OCI-LY3 (cell line): ENCODE data around the gene THRB.

Experiments used
- H2AFZ ChIP-seq: fragments of 200-600, 300-600 bp; shearing (Covaris generic); 2 replicates; pipeline ENCODE4 v1.6.0; 2014; ENCODE audit warnings: antibody characterized with exemption, low read depth, low read length
- H3K27ac ChIP-seq: fragments of 200-600, 300-600 bp; sonication (generic); 2 replicates; pipeline ENCODE4 v1.5.1; 2014; ENCODE audit warnings: mild to moderate bottlenecking, low read length, moderate library complexity, mixed read lengths
- H3K27me3 ChIP-seq: fragments of 200-600, 300-600 bp; sonication (generic); 2 replicates; pipeline ENCODE4 v1.6.1; 2014; ENCODE audit warnings: low read depth, low read length, mixed read lengths
- H3K36me3 ChIP-seq: fragments of 200-600, 300-600 bp; sonication (generic); replicated peaks from 2 replicates; pipeline ENCODE3; 2014; ENCODE audit warnings: low read depth, low read length, mixed read lengths
- H3K4me1 ChIP-seq: fragments of 300-600, 200-600 bp; sonication (generic); 2 replicates; pipeline ENCODE4 v1.6.1; 2014; ENCODE audit warnings: low read length, mixed read lengths
- H3K4me2 ChIP-seq: fragments of 200-600, 300-600 bp; sonication (generic); 2 replicates; pipeline ENCODE4 v1.6.1; 2014; ENCODE audit warnings: low read length, mixed read lengths
- H3K4me3 ChIP-seq: fragments of 300-600, 200-600 bp; sonication (generic); 2 replicates; pipeline ENCODE4 v1.5.1; 2014; ENCODE audit warnings: antibody characterized with exemption, mild to moderate bottlenecking, low read length, moderate library complexity
- H3K79me2 ChIP-seq: fragments of 300-600, 200-600 bp; shearing (Covaris generic); 2 replicates; pipeline ENCODE4 v1.6.1; 2014; ENCODE audit warnings: mild to moderate bottlenecking, low read length, mixed read lengths
- H3K9ac ChIP-seq: fragments of 300-600, 200-600 bp; shearing (Covaris generic); 2 replicates; pipeline ENCODE4 v1.6.0; 2014; ENCODE audit warnings: mild to moderate bottlenecking, low read length, moderate library complexity
- H3K9me3 ChIP-seq: fragments of 200-600, 300-600 bp; shearing (Covaris generic); 2 replicates; pipeline ENCODE4 v1.6.1; 2014; ENCODE audit warnings: low read length, mixed read lengths; ENCODE audit not compliant: insufficient read depth
- H4K20me1 ChIP-seq: fragments of 200-600, 300-600 bp; sonication (generic); 2 replicates; pipeline ENCODE4 v1.6.1; 2016; ENCODE audit warnings: low read length, mixed read lengths; ENCODE audit not compliant: insufficient read depth
- EZH2phosphoT487 ChIP-seq: fragments of 200-600 bp; shearing (Covaris generic); IDR thresholded peaks from 2 replicates; pipeline ENCODE4 v1.6.1; 2018; ENCODE audit warnings: antibody characterized with exemption, mixed run types, low read depth
- TF ChIP-seq, protein P1 (sequence below): fragments of 200-600, 300-600 bp; sonication (generic); IDR thresholded peaks from 2 replicates; pipeline ENCODE4 v1.5.1; 2014; ENCODE audit warnings: antibody characterized with exemption, low read length, low read depth

THRB gene

DNA sequence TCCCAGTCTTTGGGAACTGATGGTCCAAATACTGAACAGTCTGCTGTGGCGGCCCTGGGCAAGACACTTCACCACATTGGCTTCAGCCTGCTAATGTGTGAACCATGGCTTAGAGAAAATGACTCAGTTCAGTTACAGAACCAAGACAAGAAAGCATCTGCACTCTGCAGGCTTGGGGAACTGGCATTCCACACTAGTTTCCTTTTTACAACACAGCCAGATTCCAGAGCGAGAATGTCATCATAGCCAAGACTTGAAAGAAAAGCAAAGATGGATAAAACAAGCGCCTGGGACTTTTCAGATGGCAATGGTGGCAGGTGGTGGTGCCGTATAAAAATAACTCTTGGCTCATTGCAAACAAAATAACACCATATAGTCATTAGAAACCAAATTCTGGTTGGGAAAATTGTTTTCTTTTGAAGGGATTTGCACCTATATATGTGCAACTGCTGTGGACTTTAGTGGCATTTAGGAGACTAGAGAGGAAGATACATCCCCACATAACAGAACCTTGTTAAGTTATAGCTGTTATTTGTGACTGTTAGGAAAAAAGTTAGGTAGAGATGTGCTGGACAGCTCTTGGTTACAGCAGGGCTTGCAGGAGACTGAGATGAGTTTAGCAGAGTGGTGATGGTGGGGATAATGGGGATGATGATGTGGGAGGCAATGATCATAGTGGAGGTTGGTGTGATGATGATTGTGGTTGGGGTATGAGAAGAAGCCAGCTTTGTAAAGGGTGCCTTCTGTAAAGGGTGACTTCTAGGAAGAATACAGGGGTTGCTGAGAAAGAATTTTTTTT, 273.6 kb downstream of the THRB start:
- H3K9ac ChIP-seq: no peak overlapping the region
- H3K27ac ChIP-seq: no peak overlapping the region
- no peak overlapping the region for H3K4me3 ChIP-seq
- H3K9me3 ChIP-seq: no peaks in the 10 kb centered on the region
- H4K20me1 ChIP-seq: no peaks in the 10 kb centered on the region
- H3K79me2 ChIP-seq: no peaks in the 10 kb centered on the region
- H3K27me3 ChIP-seq: peaks cover 20% of the 10 kb centered on the region; the same call in 1 of the 2 replicates
- TF ChIP-seq EZH2phosphoT487: no peak
- TF ChIP-seq, protein P1, sequence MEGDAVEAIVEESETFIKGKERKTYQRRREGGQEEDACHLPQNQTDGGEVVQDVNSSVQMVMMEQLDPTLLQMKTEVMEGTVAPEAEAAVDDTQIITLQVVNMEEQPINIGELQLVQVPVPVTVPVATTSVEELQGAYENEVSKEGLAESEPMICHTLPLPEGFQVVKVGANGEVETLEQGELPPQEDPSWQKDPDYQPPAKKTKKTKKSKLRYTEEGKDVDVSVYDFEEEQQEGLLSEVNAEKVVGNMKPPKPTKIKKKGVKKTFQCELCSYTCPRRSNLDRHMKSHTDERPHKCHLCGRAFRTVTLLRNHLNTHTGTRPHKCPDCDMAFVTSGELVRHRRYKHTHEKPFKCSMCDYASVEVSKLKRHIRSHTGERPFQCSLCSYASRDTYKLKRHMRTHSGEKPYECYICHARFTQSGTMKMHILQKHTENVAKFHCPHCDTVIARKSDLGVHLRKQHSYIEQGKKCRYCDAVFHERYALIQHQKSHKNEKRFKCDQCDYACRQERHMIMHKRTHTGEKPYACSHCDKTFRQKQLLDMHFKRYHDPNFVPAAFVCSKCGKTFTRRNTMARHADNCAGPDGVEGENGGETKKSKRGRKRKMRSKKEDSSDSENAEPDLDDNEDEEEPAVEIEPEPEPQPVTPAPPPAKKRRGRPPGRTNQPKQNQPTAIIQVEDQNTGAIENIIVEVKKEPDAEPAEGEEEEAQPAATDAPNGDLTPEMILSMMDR: no peak
- H3K36me3 ChIP-seq: no peaks in the 10 kb centered on the region
- H3K4me2 ChIP-seq: no peak overlapping the region
- H3K4me1 ChIP-seq: peaks cover 11% of the 10 kb centered on the region
- H2AFZ ChIP-seq: no peak overlapping the region

DNA sequence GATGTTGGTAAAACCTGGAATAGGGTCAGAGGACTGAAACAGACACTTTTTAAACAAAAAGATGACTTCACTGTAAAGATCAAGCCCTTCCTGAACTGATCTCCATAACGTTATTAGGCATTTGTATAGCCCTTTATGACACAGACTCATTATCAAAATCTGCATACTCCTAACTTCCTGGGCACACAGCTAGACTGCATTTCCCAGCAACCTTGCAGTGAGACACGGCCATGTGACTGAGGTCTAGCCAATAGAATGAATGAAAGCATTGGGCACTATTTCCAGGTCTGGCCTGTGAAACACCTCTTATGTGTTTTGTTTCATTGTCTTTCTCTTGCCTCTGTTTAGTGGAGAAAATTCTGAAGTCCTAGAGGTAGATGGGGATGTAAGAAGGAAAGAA, 279.1 kb downstream of the THRB start:
- Histone ChIP-seq H3K4me1 (no peaks in the 10 kb centered on the region), H3K9me3 (no peaks in the 10 kb centered on the region), H3K36me3 (no peaks in the 10 kb centered on the region), H3K9ac (no peak overlapping the region), H3K27me3 (peaks cover 34% of the 10 kb centered on the region), H3K4me3 (no peak overlapping the region), H4K20me1 (no peaks in the 10 kb centered on the region), H3K27ac (no peak overlapping the region), H3K4me2 (no peak overlapping the region), H2AFZ (no peak overlapping the region), H3K79me2 (no peaks in the 10 kb centered on the region)
- TF ChIP-seq EZH2phosphoT487: no peak
- TF ChIP-seq, protein P1: no peak

DNA sequence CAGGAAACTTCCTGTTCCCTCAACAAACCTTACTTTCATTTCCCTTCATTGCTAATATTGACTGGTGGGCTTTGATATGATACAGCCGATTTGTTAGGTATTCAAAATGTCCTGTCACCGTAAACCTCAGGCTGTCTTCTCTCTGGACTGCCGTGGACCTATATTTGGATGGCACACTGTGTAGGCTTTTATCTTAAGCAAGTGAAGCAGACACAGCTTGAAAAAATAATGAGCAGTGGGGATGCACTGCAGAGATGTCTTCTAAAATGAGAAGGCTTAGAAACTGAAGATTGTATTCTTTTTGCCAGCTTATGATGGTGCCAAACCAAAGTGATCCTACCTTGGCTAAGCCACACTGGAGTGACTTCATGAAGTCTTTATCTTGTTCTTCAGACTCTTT, 283.3 kb downstream of the THRB start:
- no peaks in the 10 kb centered on the region for H3K4me1 ChIP-seq
- H3K79me2 ChIP-seq: no peaks in the 10 kb centered on the region
- no peak overlapping the region for H3K4me3 ChIP-seq
- TF ChIP-seq, protein P1: no peak
- TF ChIP-seq EZH2phosphoT487: no peak
- H4K20me1 ChIP-seq: no peaks in the 10 kb centered on the region
- no peak overlapping the region for H3K4me2 ChIP-seq
- no peaks in the 10 kb centered on the region for H3K36me3 ChIP-seq
- H3K27me3 ChIP-seq: peaks cover 34% of the 10 kb centered on the region
- H3K27ac ChIP-seq: no peak overlapping the region
- H3K9me3 ChIP-seq: no peaks in the 10 kb centered on the region
- H2AFZ ChIP-seq: no peak overlapping the region
- no peak overlapping the region for H3K9ac ChIP-seq

- TF ChIP-seq, protein P1: no peak
- no peak for TF ChIP-seq EZH2phosphoT487
- Histone ChIP-seq H3K36me3 (no peaks in the 10 kb centered on the region), H3K9me3 (no peaks in the 10 kb centered on the region), H2AFZ (no peak overlapping the region), H3K4me3 (no peak overlapping the region), H3K9ac (no peak overlapping the region), H3K27ac (no peak overlapping the region), H4K20me1 (no peaks in the 10 kb centered on the region), H3K4me2 (no peak overlapping the region), H3K79me2 (no peaks in the 10 kb centered on the region), H3K27me3 (0 out of 2 replicates have a peak, but pooled peaks cover 3% of the 10 kb centered on the region), H3K4me1 (no peaks in the 10 kb centered on the region)
Measured at GRCh38 chr3:24202071-24202470, 292.6 kb downstream of the THRB start.
